ENCODE results near the gene MEAK7.

MEAK7 gene

GRCh38 chr16:84504420-84505248 is at the start of gene MEAK7:
Gene MEAK7, minus strand, starts transcription at chr16:84504659. Its CDS starts 6,573 bp downstream, at chr16:84498086.
- in situ Hi-C loops (cut with MboI; ENCODE audit: low pct_unique_long_range_greater_than_20kb, low sequenced_read_pairs) = loop anchor here (25.0 kb wide), 2 partner anchors 208 to 458 kb away; no protein-coding TSS in a partner anchor
- peak; percentile 98 for DNase-seq

GRCh38 chr16:84553873-84554399 is 49.5 kb upstream of the MEAK7 start:
- in situ Hi-C loops (cut with MboI; ENCODE audit: low pct_unique_long_range_greater_than_20kb, low sequenced_read_pairs) = no loop called here

GRCh38 chr16:84552135-84552534 is 47.7 kb upstream of the MEAK7 start:
- in situ Hi-C loops (cut with MboI; ENCODE audit: low pct_unique_long_range_greater_than_20kb, low sequenced_read_pairs) = no loop called here
- peak; percentile 32 for DNase-seq

More at GRCh38 chr16:84553873-84554399, 49.5 kb upstream of the MEAK7 start:
- DNase-seq = no peak

- in situ Hi-C loops (cut with MboI; ENCODE audit: low pct_unique_long_range_greater_than_20kb, low sequenced_read_pairs) = no loop called here
- no peak for DNase-seq
Measured at GRCh38 chr16:84550096-84550495, 45.6 kb upstream of the MEAK7 start.

GRCh38 chr16:84548971-84549844 is 44.7 kb upstream of the MEAK7 start:
- peak; percentile 40 for DNase-seq
- in situ Hi-C loops (cut with MboI; ENCODE audit: low pct_unique_long_range_greater_than_20kb, low sequenced_read_pairs) = no loop called here

GRCh38 chr16:84548508-84548907 is 44.0 kb upstream of the MEAK7 start:
- in situ Hi-C loops (cut with MboI; ENCODE audit: low pct_unique_long_range_greater_than_20kb, low sequenced_read_pairs) = no loop called here
- no peak for DNase-seq

GRCh38 chr16:84547546-84548061 is 43.1 kb upstream of the MEAK7 start:
- in situ Hi-C loops (cut with MboI; ENCODE audit: low pct_unique_long_range_greater_than_20kb, low sequenced_read_pairs) = no loop called here
- no peak for DNase-seq

GRCh38 chr16:84546669-84547545 is 42.4 kb upstream of the MEAK7 start:
- in situ Hi-C loops (cut with MboI; ENCODE audit: low pct_unique_long_range_greater_than_20kb, low sequenced_read_pairs) = no loop called here
- DNase-seq = no peak

GRCh38 chr16:84545114-84545737 is 40.8 kb upstream of the MEAK7 start:
- no peak for DNase-seq
- in situ Hi-C loops (cut with MboI; ENCODE audit: low pct_unique_long_range_greater_than_20kb, low sequenced_read_pairs) = no loop called here

- DNase-seq = peak; percentile 80
- in situ Hi-C loops (cut with MboI; ENCODE audit: low pct_unique_long_range_greater_than_20kb, low sequenced_read_pairs) = no loop called here
Measured at GRCh38 chr16:84544031-84544773, 39.7 kb upstream of the MEAK7 start.

- in situ Hi-C loops (cut with MboI; ENCODE audit: low pct_unique_long_range_greater_than_20kb, low sequenced_read_pairs) = no loop called here
- DNase-seq = no peak
Measured at GRCh38 chr16:84543253-84543652, 38.8 kb upstream of the MEAK7 start.

GRCh38 chr16:84541999-84542817 is 37.7 kb upstream of the MEAK7 start:
- in situ Hi-C loops (cut with MboI; ENCODE audit: low pct_unique_long_range_greater_than_20kb, low sequenced_read_pairs) = no loop called here
- no peak for DNase-seq

- no peak for DNase-seq
- in situ Hi-C loops (cut with MboI; ENCODE audit: low pct_unique_long_range_greater_than_20kb, low sequenced_read_pairs) = no loop called here
Measured at GRCh38 chr16:84540194-84540593, 35.7 kb upstream of the MEAK7 start.

GRCh38 chr16:84538222-84538840 is 33.9 kb upstream of the MEAK7 start:
- DNase-seq = no peak
- in situ Hi-C loops (cut with MboI; ENCODE audit: low pct_unique_long_range_greater_than_20kb, low sequenced_read_pairs) = no loop called here

GRCh38 chr16:84537491-84538151 is 33.2 kb upstream of the MEAK7 start:
- no peak for DNase-seq
- in situ Hi-C loops (cut with MboI; ENCODE audit: low pct_unique_long_range_greater_than_20kb, low sequenced_read_pairs) = no loop called here

- in situ Hi-C loops (cut with MboI; ENCODE audit: low pct_unique_long_range_greater_than_20kb, low sequenced_read_pairs) = no loop called here
Measured at GRCh38 chr16:84535851-84536250, 31.4 kb upstream of the MEAK7 start.

More at GRCh38 chr16:84535851-84536250, 31.4 kb upstream of the MEAK7 start:
- no peak for DNase-seq
